HG02759 (cell line): ENCODE results near the gene APOBEC4.
"Not testable (repeated sequence)": the region's sequence is repeated elsewhere in the genome, so short reads cannot be mapped to it uniquely, and the experiment has no call there.

ENCODE experiments used
- ATAC-seq: cut with Tn5 transposase; IDR thresholded peaks from one replicate; pipeline ENCODE4 v1.9.1; 2021; ENCODE audit warnings: mild to moderate bottlenecking, moderate library complexity; ENCODE audit not compliant: unreplicated experiment

APOBEC4 gene

GRCh38 chr1:183652547-183653461 lies at the start of gene APOBEC4:
Gene APOBEC4, minus strand, starts transcription at chr1:183653316. Its CDS starts 4,535 bp downstream, at chr1:183648781.
- no peak for ATAC-seq

GRCh38 chr1:183702813-183703198 lies 49.7 kb upstream of the APOBEC4 start:
- no peak for ATAC-seq

- ATAC-seq, result no peak
These were observed 49.1 kb upstream of the APOBEC4 start for GRCh38 chr1:183702087-183702812.

GRCh38 chr1:183699616-183700160 lies 46.6 kb upstream of the APOBEC4 start:
- no peak for ATAC-seq

GRCh38 chr1:183697814-183698590 lies 44.9 kb upstream of the APOBEC4 start:
- no peak for ATAC-seq

- no peak for ATAC-seq
These were observed 43.9 kb upstream of the APOBEC4 start for GRCh38 chr1:183696981-183697380.

- ATAC-seq, result no peak
These were observed 41.6 kb upstream of the APOBEC4 start for GRCh38 chr1:183694755-183695154.

- ATAC-seq, result no peak
These were observed 41.0 kb upstream of the APOBEC4 start for GRCh38 chr1:183694066-183694465.

- ATAC-seq, result no peak
These were observed 40.4 kb upstream of the APOBEC4 start for GRCh38 chr1:183693521-183693920.

GRCh38 chr1:183689762-183690204 lies 36.7 kb upstream of the APOBEC4 start:
- ATAC-seq, result peak; percentile 88

GRCh38 chr1:183688341-183689060 lies 35.4 kb upstream of the APOBEC4 start:
- ATAC-seq, result no peak

- ATAC-seq, result no peak
These were observed 34.6 kb upstream of the APOBEC4 start for GRCh38 chr1:183687546-183688304.

- ATAC-seq, result no peak
These were observed 33.1 kb upstream of the APOBEC4 start for GRCh38 chr1:183686229-183686628.

GRCh38 chr1:183685112-183685713 lies 32.1 kb upstream of the APOBEC4 start:
- ATAC-seq, result no peak

GRCh38 chr1:183679363-183679762 lies 26.2 kb upstream of the APOBEC4 start:
- ATAC-seq, result not testable (repeated sequence)

- ATAC-seq, result no peak
These were observed 25.7 kb upstream of the APOBEC4 start for GRCh38 chr1:183678819-183679218.

GRCh38 chr1:183676586-183677189 lies 23.6 kb upstream of the APOBEC4 start:
- no peak for ATAC-seq

GRCh38 chr1:183675883-183676585 lies 22.9 kb upstream of the APOBEC4 start:
- no peak for ATAC-seq
